Hematopoietic multipotent progenitor cell treated with erythropoietin and hydrocortisone succinate and interleukin-3 and kit ligand, for 6 days (in vitro differentiated cells): ENCODE measurements around the gene ZNF367.
A peak's percentile ranks its signal among the peaks of the same experiment; 100 is the strongest.

ENCODE experiments used
- DNase-seq: peaks from one replicate; pipeline ENCODE4 v3.0.0-alpha.2; 2015

Gene ZNF367

DNA sequence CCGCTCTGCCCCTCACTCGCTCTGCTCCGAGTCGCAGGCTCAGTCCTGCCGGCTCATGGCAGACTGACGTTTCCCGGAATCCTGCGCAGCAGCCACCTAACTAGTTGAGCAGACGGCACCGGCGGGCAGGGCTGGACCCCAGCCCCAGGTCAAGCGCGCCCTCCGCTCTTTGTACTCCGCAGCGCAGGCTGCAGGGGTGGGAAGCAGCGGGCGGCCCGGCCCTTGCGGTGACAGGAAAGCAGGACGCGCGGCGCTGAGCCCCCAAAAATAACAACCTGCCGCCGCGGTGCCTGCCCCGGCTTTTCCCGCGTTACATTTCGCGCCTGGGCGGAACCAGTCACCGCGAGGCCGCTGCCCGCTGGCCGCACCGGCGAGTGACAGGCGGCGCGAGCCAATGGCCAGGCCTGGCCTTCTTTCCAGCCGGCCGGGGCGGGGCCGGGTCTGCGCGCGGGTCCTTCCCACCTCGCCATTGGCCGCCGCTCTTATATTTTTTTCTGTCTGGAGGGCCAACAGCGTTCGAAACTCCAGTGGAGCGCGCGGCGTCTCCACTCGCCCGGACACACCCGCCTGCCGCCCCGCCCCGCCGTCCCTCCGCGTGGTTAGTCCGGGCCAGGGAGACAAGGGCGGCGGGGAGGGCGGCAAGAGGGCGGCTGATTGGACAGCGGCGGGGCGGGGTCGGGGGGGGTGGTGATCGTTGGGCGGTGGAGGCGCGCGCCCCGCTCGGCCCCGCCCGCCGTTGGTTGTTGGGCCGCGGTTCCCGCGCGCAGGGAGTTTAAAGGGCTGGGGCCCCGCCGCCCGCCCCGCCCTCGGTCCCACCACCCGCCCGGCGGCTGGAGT is at the start of gene ZNF367:
TSS of gene ZNF367 (minus strand) at position 288 of the 837 bp plus-strand sequence. CDS start 338 bp downstream, outside the sequence.
- peak; percentile 98 for DNase-seq

DNA sequence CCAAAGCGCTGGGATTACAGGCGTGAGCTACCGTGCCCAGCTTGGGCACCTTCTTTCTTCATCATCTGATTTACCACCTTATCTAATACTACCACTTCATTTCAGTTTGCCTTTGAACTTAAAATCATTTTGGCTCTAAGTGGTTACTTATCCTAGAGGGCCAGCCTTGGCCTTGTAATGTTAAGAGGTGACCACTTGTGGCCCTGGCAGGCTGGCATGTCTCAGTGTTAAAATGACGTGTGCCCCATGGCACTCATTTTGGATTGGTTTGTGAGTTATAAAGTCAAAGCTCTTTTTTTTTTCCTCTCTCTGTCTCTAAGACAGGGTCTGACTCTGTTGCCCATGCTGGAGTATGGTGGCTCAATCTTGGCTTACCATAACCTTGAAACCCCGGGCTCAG is 49.6 kb upstream of the ZNF367 start:
- no peak for DNase-seq

DNA sequence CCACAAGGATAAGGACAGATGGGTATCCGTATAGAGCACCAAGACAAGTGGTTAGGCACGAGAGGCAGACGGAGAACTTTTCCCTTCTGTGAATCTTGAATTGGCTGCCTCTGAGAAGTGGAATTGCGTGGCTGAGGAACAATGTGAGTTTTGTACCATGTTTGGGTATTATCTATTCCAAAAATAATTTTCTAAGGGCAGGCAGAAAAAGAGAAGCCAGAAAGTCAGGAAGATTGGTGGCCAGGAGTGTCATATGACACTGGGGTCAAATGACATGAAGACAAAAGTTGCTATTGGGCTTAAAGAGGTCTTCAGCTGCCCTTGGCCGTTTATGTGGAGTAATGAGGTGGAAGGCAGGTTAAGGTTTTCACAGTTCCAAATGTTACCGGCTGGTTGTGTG is 46.3 kb upstream of the ZNF367 start:
- no peak for DNase-seq

- no peak for DNase-seq
Measured at GRCh38 chr9:96462541-96462940, 44.4 kb upstream of the ZNF367 start.

- no peak for DNase-seq
Measured at GRCh38 chr9:96461336-96461735, 43.2 kb upstream of the ZNF367 start.

DNA sequence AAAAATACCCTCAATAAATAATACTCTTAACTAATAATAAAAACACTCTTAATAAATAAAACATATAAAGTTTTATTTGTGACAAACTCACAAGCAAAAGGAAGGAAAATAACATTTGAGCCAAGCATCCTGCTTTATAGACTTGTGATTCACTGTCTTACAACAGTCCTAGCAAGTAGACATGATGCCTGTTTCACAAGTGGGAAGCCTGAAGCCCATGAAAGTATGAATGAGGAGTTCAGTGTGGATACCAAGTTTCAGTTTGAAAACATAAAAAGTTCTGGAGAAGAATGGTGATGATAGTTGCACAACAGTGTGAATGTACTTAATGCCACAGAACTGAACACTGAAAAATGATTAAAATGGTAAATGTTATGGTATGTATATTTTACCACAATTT is 42.7 kb upstream of the ZNF367 start:
- DNase-seq: no peak

- no peak for DNase-seq
Measured at GRCh38 chr9:96460470-96460869, 42.3 kb upstream of the ZNF367 start.

GRCh38 chr9:96459268-96460007 is 41.3 kb upstream of the ZNF367 start:
- DNase-seq: no peak

GRCh38 chr9:96458226-96458625 is 40.1 kb upstream of the ZNF367 start:
- DNase-seq: no peak

DNA sequence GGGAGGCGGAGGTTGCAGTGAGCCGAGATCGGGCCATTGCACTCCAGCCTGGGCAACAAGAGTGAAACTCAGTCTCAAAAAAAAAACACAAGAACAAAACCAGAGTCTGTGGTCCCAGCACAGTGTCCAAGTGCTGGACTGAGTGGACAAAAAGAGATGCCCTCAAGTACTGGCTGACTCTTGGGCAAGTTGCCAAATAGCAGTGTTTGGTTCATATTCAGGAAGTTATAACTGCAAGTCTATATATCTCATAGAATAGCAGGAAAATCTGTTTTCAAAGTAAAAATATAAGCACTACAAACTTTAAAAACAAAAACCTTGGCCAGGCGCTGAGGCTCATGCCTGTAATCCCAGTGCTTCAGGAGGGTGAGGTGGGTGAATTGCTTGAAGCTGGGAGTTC is 39.1 kb upstream of the ZNF367 start:
- peak; percentile 16 for DNase-seq

- peak; percentile 28 for DNase-seq
Measured at GRCh38 chr9:96453625-96454024, 35.5 kb upstream of the ZNF367 start.

DNA sequence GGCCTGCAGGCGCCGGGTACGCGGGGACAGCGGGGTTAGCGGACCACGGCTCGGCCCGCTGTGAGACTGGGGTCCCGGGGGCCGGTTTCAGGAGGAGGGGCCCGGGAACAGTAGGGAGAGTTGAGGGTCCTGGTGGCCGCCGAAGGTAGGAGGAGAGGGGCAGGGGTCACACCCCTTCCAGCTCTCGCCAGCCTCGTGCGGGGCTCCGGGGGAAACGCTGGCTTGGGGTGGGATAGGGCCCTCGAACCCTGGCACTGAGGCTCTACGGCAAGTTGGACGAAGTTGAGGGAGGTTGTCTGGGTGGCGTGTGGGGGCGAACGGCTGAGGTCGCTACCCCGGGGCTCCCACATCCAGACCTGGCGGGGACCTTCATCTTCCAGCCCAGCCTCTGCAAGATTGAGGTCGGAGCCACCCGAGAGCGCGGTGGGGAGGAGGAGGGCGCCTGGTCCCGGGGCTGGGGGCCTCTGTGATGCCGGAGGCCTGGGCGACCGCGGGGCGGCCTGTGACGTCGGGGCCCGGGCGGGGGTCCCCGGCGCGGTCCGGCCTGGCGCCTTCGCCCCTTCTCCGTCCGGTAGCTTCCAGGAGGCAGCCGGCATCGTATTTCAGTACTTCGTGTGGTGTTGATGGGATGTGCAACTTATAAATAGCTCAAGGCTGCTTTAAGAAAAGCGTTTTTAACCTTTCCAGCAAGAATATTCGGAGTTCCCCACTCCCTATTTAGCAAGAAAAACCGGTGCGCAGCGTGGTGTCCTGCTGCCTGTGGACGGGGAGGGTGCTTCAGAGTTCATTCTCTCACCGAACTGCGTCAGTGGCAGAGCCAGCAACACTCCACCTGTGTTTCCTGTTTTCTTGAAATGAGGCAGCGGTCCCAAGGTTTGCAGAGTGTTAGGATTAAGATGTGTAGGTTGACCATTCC is 32.7 kb upstream of the ZNF367 start:
- DNase-seq: peak; percentile 21

DNA sequence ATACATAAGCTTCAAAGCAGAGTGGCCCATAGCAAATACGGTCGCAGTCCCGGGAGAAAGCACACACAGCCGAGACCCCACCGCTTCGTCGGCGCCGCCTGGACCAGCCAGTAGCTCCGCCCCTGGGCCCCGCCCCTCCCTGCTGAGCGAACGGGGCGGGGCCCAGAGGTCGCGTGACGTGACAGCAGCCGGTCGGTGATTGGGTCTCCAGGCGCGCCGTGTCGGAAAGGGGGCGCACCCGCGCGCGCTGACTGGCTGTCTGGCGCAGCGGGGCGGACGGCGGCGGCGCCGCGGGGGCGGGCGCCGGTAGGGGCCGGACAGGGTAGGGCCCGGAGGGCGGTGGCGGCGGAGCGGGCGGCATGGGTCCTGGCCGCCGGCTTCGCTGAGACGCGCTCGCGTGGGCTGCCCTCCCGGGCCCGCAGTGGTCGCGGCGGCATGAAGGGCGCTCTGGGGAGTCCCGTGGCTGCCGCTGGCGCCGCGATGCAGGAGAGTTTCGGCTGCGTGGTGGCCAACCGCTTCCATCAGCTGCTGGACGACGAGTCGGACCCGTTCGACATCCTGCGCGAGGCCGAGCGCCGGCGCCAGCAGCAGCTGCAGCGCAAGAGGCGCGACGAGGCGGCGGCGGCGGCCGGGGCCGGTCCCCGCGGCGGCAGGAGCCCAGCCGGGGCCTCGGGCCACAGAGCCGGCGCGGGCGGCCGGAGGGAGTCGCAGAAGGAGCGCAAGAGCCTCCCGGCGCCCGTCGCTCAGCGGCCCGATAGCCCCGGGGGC is 31.9 kb upstream of the ZNF367 start, which contains the start of gene HABP4:
TSS of gene HABP4 (plus strand) at position 325 of the 768 bp plus-strand sequence. CDS start at position 436, 111 bp downstream.
- DNase-seq: peak; percentile 97

DNA sequence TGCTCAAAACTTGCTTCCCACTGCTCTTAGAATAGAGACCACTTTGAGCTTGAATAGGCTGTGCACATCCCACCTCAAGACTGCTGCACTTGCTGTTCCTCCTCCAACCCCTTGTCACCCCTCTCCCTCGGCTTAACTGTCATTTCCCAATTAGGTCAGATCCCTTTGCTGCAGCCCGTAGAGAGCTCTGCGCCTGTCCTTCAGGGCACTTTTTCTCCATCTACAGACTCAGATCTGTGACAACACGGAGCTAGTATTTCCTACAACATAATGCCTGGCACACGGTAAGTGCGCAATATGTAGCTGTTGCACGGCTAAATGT is 31.3 kb upstream of the ZNF367 start:
- no peak for DNase-seq

DNA sequence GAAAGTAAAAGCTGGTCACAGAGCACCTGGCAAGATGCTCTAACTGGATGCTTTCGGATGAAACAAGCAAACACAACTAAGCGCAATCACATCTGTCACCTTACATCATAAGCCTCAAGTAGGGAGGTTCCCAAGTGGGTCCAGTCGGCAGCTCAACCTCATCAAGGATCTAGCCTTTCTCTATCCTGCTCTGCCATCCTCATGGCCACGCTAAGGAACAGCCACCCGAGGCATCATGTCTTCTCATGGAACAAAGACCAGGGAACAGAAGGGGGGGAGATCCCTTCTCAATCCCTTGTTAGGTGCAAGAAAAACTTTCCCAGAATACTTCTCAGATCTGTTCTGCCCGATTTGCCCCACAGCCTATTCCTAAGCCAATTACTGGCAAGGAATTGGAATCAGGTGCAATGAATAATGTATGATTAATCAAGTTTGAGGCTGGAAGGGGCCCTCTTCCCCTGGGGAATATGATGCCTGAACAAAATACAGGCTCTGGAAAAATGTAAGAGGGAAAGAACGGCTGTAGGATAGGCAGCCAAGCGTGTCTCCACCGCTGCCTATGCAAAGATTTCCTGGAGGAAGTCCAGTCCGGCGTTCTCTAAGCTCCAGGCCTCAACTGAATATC is 30.5 kb upstream of the ZNF367 start:
- no peak for DNase-seq

- no peak for DNase-seq
Measured at GRCh38 chr9:96447406-96447805, 29.2 kb upstream of the ZNF367 start.

DNA sequence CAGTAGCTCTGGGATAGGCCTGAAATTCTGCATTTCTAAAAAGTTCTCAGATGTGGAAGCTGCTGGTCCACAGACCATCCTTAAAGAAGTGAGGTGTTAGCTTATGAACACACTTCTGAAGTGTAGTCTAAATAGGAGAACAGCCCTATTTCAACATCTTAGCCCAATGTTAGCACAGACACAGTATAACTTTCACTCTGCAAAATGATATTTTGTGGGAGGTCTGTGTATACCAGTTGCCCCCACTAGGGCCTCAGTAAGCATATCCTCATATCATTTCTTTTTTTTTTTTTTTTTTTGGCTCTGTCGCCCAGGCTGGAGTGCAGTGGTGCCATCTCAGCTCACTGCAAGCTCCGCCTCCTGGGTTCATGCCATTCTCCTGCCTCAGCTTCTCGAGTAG is 24.3 kb upstream of the ZNF367 start:
- peak; percentile 43 for DNase-seq

- peak; percentile 91 for DNase-seq
Measured at GRCh38 chr9:96441798-96442445, 23.8 kb upstream of the ZNF367 start.

GRCh38 chr9:96440671-96441199 is 22.6 kb upstream of the ZNF367 start:
- no peak for DNase-seq

DNA sequence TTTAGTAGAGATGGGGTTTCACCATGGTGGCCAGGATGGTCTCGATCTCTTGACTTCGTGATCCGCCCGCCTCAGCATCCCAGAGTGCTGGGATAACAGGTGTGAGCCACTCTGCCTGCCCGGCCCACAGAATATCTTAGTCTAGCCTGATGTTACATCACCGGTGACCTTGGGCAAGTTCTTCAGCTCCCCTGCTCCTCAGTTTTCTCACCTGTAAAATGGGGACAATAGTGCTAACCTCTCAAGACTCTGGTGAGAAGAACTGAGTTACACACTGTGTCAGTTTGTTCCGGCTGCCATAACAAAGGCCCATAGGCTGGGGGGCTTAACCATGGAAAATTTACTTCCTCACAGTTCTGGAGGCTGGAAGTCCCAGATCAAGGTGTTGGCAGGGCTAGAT is 19.3 kb upstream of the ZNF367 start:
- DNase-seq: no peak
